Kidney (tissue), 14 donors: ENCODE data around the gene NHS. TPM values are rescaled to one million over a fixed set of nuclear protein-coding genes. Genes with fewer than 3 reads are reported as not detected.

Source experiments
- DNase-seq, 5 donors: peaks; one replicate each; pipeline ENCODE4 v3.0.0-alpha.2; 2013 to 2020
- FAIRE-seq: peaks from 2 replicates; lab custom pipeline; 2012; peaks lifted over from hg19 to GRCh38; lab: Jason Lieb, UNC
- H3K27ac ChIP-seq, 2 donors: one replicate each; pipeline ENCODE4 v1.7.0; 2013; ENCODE audit warnings: low read depth in 2 of 2, low read length in 2 of 2, inconsistent platforms in 1 of 2
- H3K27me3 ChIP-seq: one replicate; pipeline ENCODE4 v1.7.1; 2013; ENCODE audit warnings: low read length, inconsistent platforms; ENCODE audit not compliant: control insufficient read depth, insufficient read depth
- H3K36me3 ChIP-seq, 3 donors: one replicate each; pipeline versions ENCODE4 v1.7.0 to v1.7.1; 2013; ENCODE audit warnings: low read length in 3 of 3, control low read depth in 1 of 3, inconsistent platforms in 1 of 3; ENCODE audit not compliant: insufficient read depth in 3 of 3, control insufficient read depth in 2 of 3
- H3K4me1 ChIP-seq, 3 donors: one replicate each; pipeline versions ENCODE4 v1.7.0 to v1.7.1; 2013; ENCODE audit warnings: low read length in 3 of 3, inconsistent platforms in 1 of 3, low read depth in 1 of 3; ENCODE audit not compliant: control insufficient read depth in 2 of 3, insufficient read depth in 2 of 3
- H3K4me3 ChIP-seq, 3 donors: one replicate each; pipeline versions ENCODE4 v1.7.0 to v1.8.1; 2013; ENCODE audit warnings: low read length in 3 of 3, control low read depth in 1 of 3, inconsistent platforms in 1 of 3
- H3K9ac ChIP-seq, 3 donors: one replicate each; pipeline versions ENCODE4 v1.7.0 to v1.7.1; 2013; ENCODE audit warnings: low read length in 3 of 3, control low read depth in 1 of 3, inconsistent platforms in 1 of 3
- H3K9me3 ChIP-seq, 3 donors: one replicate each; pipeline versions ENCODE4 v1.7.0 to v1.7.1; 2013; ENCODE audit warnings: low read length in 3 of 3, control low read depth in 1 of 3, inconsistent platforms in 1 of 3; ENCODE audit not compliant: control insufficient read depth in 2 of 3, insufficient read depth in 1 of 3
- intact Hi-C: fragments of 100-400 bp; cut with DNase I; formaldehyde crosslinking; loops from one replicate; pipeline ENCODE4 v1.11.1; 2022
- polyA plus RNA-seq: library from polyadenylated mRNA; stranded (reverse); fragments of 350-450 nt; fragmentation: Illumina TruSeq; extraction: RNeasy Lipid Tissue Mini Kit (QIAGEN cat#74804); gene quantifications from one replicate; pipeline ENCODE4 v1.2.3, GENCODE V29; 2014; ENCODE audit warnings: low read depth, low replicate concordance; ENCODE audit not compliant: insufficient read depth
- total RNA-seq: library from RNA; stranded (reverse); fragmentation: NEBNext Ultra II Directional; extraction: Animal tissue kit (Norgen Biotek cat#: 25700); gene quantifications from one replicate; pipeline ENCODE4 v1.2.1, GENCODE V29; 2021
- TF ChIP-seq, protein P1 (sequence below): IDR thresholded peaks from 3 replicates; pipeline ENCODE4 v1.5.1; 2012; ENCODE audit warnings: mild to moderate bottlenecking, moderate library complexity, borderline replicate concordance; ENCODE audit not compliant: insufficient read depth; ENCODE audit errors: extremely low read depth
- donor health status: control.
- donor health status: control.
- donor health status: control.
- donor health status: control.
- donor health status: control.
- donor health status: DM: yes; HTN: yes; CAD: no.
- donor health status: Normal renal cell carcinoma (clear cell type).

The NHS gene
- total and polyA plus RNA-seq, 2 donors from 2014 or later, result 3.1 to 28.9 TPM

DNA sequence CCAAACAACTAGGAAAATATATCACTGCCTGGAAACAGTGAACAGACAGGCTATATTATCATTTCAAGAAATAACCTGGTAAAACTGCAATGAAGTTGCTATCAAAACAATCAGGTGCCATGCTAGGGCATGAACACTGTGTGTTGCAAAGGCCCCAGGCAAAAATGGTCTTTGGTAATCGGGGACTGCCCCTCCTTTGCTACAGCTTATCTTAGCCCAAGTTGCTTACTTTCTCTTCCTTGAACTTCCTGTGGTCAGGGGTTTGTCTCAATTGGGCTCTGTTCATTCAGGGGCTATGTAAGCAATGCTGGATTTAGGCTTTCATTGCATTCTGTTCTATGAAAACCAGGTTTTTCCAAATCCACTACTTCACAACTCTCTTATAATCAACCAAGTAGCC lies 392.7 kb downstream of the NHS start:
- intact Hi-C loops, result no loop called here

DNA sequence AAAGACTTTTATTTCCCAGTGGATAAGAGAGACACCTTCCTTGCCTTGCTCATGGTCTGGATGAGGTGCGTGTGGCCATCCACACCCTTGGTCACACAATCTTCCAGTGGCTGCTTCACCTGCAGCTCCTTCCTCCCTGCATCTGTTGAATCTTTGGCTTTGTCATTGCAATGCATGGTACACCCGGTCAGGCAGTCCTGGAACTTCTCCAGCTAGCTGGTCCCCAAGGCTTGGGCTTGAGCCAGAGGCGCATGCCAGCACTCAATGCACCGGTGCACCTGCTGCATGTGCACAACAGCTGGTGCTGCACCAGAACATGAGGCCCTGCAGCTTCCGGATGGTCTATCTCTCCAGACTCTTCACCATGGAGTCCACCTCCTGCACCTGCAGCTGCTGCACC lies 394.0 kb downstream of the NHS start:
- Histone ChIP-seq H3K4me3 (no peak overlapping the region), H3K9ac (no peak overlapping the region), H3K36me3 (no peaks in the 10 kb centered on the region), H3K27me3 (peaks cover 11% of the 10 kb centered on the region), H3K9me3 (no peaks in the 10 kb centered on the region), H3K27ac (no peak overlapping the region), H3K4me1 (no peaks in the 10 kb centered on the region)
- intact Hi-C loops, result no loop called here
- DNase-seq (no peak), FAIRE-seq (no peak)
- TF ChIP-seq, protein P1, sequence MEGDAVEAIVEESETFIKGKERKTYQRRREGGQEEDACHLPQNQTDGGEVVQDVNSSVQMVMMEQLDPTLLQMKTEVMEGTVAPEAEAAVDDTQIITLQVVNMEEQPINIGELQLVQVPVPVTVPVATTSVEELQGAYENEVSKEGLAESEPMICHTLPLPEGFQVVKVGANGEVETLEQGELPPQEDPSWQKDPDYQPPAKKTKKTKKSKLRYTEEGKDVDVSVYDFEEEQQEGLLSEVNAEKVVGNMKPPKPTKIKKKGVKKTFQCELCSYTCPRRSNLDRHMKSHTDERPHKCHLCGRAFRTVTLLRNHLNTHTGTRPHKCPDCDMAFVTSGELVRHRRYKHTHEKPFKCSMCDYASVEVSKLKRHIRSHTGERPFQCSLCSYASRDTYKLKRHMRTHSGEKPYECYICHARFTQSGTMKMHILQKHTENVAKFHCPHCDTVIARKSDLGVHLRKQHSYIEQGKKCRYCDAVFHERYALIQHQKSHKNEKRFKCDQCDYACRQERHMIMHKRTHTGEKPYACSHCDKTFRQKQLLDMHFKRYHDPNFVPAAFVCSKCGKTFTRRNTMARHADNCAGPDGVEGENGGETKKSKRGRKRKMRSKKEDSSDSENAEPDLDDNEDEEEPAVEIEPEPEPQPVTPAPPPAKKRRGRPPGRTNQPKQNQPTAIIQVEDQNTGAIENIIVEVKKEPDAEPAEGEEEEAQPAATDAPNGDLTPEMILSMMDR, result no peak

More for the DNA sequence above, 392.7 kb downstream of the NHS start:
- FAIRE-seq, result no peak
- TF ChIP-seq, protein P1, result no peak
- Histone ChIP-seq H3K9ac (no peak overlapping the region), H3K9me3 (no peaks in the 10 kb centered on the region), H3K27me3 (peaks cover 8% of the 10 kb centered on the region), H3K27ac (no peak overlapping the region), H3K4me3 (no peak overlapping the region), H3K4me1 (no peaks in the 10 kb centered on the region), H3K36me3 (no peaks in the 10 kb centered on the region)
- no peak for DNase-seq

GRCh38 chrX:17769701-17770269 lies 394.8 kb downstream of the NHS start:
- Histone ChIP-seq H3K27ac (no peak overlapping the region), H3K36me3 (no peaks in the 10 kb centered on the region), H3K9ac (no peak overlapping the region), H3K4me1 (no peaks in the 10 kb centered on the region), H3K9me3 (no peaks in the 10 kb centered on the region), H3K4me3 (no peak overlapping the region), H3K27me3 (peaks cover 11% of the 10 kb centered on the region)
- FAIRE-seq (no peak), DNase-seq (no peak)
- TF ChIP-seq, protein P1, result no peak
- intact Hi-C loops, result no loop called here

- DNase-seq (no peak), FAIRE-seq (no peak)
- TF ChIP-seq, protein P1, result no peak
- H3K36me3 ChIP-seq, result no peaks in the 10 kb centered on the region
- intact Hi-C loops, result no loop called here
- H3K9me3 ChIP-seq, result no peaks in the 10 kb centered on the region
- no peak overlapping the region for H3K4me3 ChIP-seq
- peaks cover 11% of the 10 kb centered on the region for H3K27me3 ChIP-seq
- H3K9ac ChIP-seq, result no peak overlapping the region
- no peak overlapping the region for H3K27ac ChIP-seq
- H3K4me1 ChIP-seq, result no peaks in the 10 kb centered on the region
These were observed 398.3 kb downstream of the NHS start for GRCh38 chrX:17773221-17773876.
